Mesendoderm (in vitro differentiated cells): ENCODE results near the gene COLEC12.
"Not testable (repeated sequence)": the region's sequence is repeated elsewhere in the genome, so short reads cannot be mapped to it uniquely, and the experiment has no call there.

Source experiments
- DNase-seq: peaks from one replicate; pipeline ENCODE4 v3.0.0; 2013
- H2AK5ac ChIP-seq: 2 replicates; pipeline ENCODE4 v1.6.1; 2013; ENCODE audit warnings: low read length, inconsistent platforms
- H2BK120ac ChIP-seq: 2 replicates; pipeline ENCODE4 v1.6.1; 2013; ENCODE audit warnings: low read depth, mild to moderate bottlenecking, low read length, moderate library complexity, mixed read lengths
- H2BK15ac ChIP-seq: replicated peaks from 2 replicates; pipeline ENCODE4 v1.6.1; 2013; ENCODE audit warnings: low read depth, mild to moderate bottlenecking, moderate library complexity
- H2BK5ac ChIP-seq: 2 replicates; pipeline ENCODE4 v1.6.1; 2013; ENCODE audit warnings: low read length, inconsistent platforms
- H3K18ac ChIP-seq: 2 replicates; pipeline ENCODE4 v1.6.1; 2013; ENCODE audit warnings: mild to moderate bottlenecking, low read length, mixed read lengths
- H3K23ac ChIP-seq: one replicate; pipeline ENCODE4 v1.6.1; 2013; ENCODE audit warnings: low read length
- H3K27ac ChIP-seq: 2 replicates; pipeline ENCODE4 v1.5.1; 2013; ENCODE audit warnings: low read depth, mild to moderate bottlenecking, inconsistent platforms, low read length, moderate library complexity
- H3K27me3 ChIP-seq: 2 replicates; pipeline ENCODE4 v1.6.1; 2013; ENCODE audit warnings: low read length, control low read depth, mild to moderate bottlenecking, inconsistent platforms; ENCODE audit not compliant: insufficient read depth, poor library complexity
- H3K36me3 ChIP-seq: 2 replicates; pipeline ENCODE4 v1.6.1; 2013; ENCODE audit warnings: low read length, inconsistent platforms; ENCODE audit not compliant: control insufficient read depth, insufficient read depth
- H3K4ac ChIP-seq: one replicate; pipeline ENCODE4 v1.6.1; 2013; ENCODE audit warnings: low read depth, mild to moderate bottlenecking, low read length, moderate library complexity
- H3K4me1 ChIP-seq: 2 replicates; pipeline ENCODE4 v1.6.1; 2013; ENCODE audit warnings: low read depth, low read length, inconsistent platforms; ENCODE audit not compliant: control insufficient read depth
- H3K4me2 ChIP-seq: 2 replicates; pipeline ENCODE4 v1.6.1; 2013; ENCODE audit warnings: low read length
- H3K4me3 ChIP-seq: 2 replicates; pipeline ENCODE4 v1.5.1; 2013; ENCODE audit warnings: mild to moderate bottlenecking, low read length
- H3K56ac ChIP-seq: one replicate; pipeline ENCODE4 v1.6.1; 2013; ENCODE audit warnings: low read length
- H3K79me1 ChIP-seq: 2 replicates; pipeline ENCODE4 v1.6.1; 2013; ENCODE audit warnings: low read length, inconsistent platforms
- H3K79me2 ChIP-seq: 2 replicates; pipeline ENCODE4 v1.6.1; 2013; ENCODE audit warnings: mild to moderate bottlenecking, low read length; ENCODE audit not compliant: control insufficient read depth, insufficient read depth
- H3K9ac ChIP-seq: 2 replicates; pipeline ENCODE4 v1.6.1; 2013; ENCODE audit warnings: low read length, inconsistent platforms
- H4K5ac ChIP-seq: one replicate; pipeline ENCODE4 v1.6.1; 2013; ENCODE audit warnings: low read length
- H4K8ac ChIP-seq: one replicate; pipeline ENCODE4 v1.6.1; 2013; ENCODE audit warnings: low read depth, mild to moderate bottlenecking, control low read depth, low read length, moderate library complexity
- WGBS: extraction: QIAGEN DNeasy Blood & Tissue Kit; methylation state at CpG from one replicate; pipeline ENCODE4 v1.1.7; 2013; ENCODE audit warnings: low lambda C conversion rate, missing lambda C conversion rate; ENCODE audit not compliant: insufficient coverage; ENCODE audit errors: extremely low coverage; 5-methylcytosine and 5-hydroxymethylcytosine counted together

The COLEC12 gene

GRCh38 chr18:310042-310441, 190.5 kb downstream of the COLEC12 start:
- Histone ChIP-seq H3K9ac (no peak overlapping the region), H2BK120ac (no peak overlapping the region), H3K79me1 (no peaks in the 10 kb centered on the region), H3K18ac (no peak overlapping the region), H3K56ac (no peak overlapping the region), H3K27me3 (no peaks in the 10 kb centered on the region), H3K4ac (peak overlapping the region; percentile 81), H4K8ac (no peak overlapping the region), H2BK15ac (no peak overlapping the region), H4K5ac (no peak overlapping the region), H2AK5ac (no peak overlapping the region), H3K23ac (no peak overlapping the region), H2BK5ac (no peak overlapping the region), H3K36me3 (no peaks in the 10 kb centered on the region), H3K4me2 (no peak overlapping the region), H3K4me1 (peaks cover 17% of the 10 kb centered on the region), H3K4me3 (no peak overlapping the region), H3K79me2 (no peaks in the 10 kb centered on the region), H3K27ac (no peak overlapping the region)
- DNase-seq = no peak

- H3K79me1 ChIP-seq, H3K18ac ChIP-seq, H3K4me2 ChIP-seq, H3K4me3 ChIP-seq, H3K9ac ChIP-seq, H3K23ac ChIP-seq, H3K27me3 ChIP-seq, H4K8ac ChIP-seq, H3K79me2 ChIP-seq, H3K36me3 ChIP-seq, H4K5ac ChIP-seq, DNase-seq, H2BK15ac ChIP-seq: not testable (repeated sequence)
- H2BK5ac ChIP-seq = peak overlapping the region; percentile 70
- H3K4me1 ChIP-seq = peaks cover 24% of the 10 kb centered on the region
- H3K27ac ChIP-seq = peak overlapping the region; percentile 14
- WGBS = no CpG with 5 or more reads among the region's 4 CpGs
- H2BK120ac ChIP-seq = peak overlapping the region; percentile 30
- peak overlapping the region; percentile 76 for H2AK5ac ChIP-seq
- peak overlapping the region; percentile 74 for H3K56ac ChIP-seq
- peak overlapping the region; percentile 20 for H3K4ac ChIP-seq
These were observed 192.4 kb downstream of the COLEC12 start for GRCh38 chr18:308086-308485.

GRCh38 chr18:306608-307255, 193.8 kb downstream of the COLEC12 start:
- H4K5ac ChIP-seq = peak overlapping the region; percentile 5
- H3K36me3 ChIP-seq = no peaks in the 10 kb centered on the region
- H3K79me2 ChIP-seq = no peaks in the 10 kb centered on the region
- DNase-seq = peak; percentile 80
- peak overlapping the region; percentile 69 for H2BK5ac ChIP-seq
- H3K27me3 ChIP-seq = no peaks in the 10 kb centered on the region
- H3K4me1 ChIP-seq = peaks cover 24% of the 10 kb centered on the region
- H3K18ac ChIP-seq = peak overlapping the region; percentile 71
- no peak overlapping the region for H2BK15ac ChIP-seq
- H2AK5ac ChIP-seq = peak overlapping the region; percentile 44
- H3K4me2 ChIP-seq = no peak overlapping the region
- no peak overlapping the region for H3K4me3 ChIP-seq
- no peak overlapping the region for H3K23ac ChIP-seq
- WGBS = no CpG with 5 or more reads among the region's 7 CpGs
- H2BK120ac ChIP-seq = peak overlapping the region; percentile 86
- H3K27ac ChIP-seq = peak overlapping the region; percentile 92
- no peak overlapping the region for H4K8ac ChIP-seq
- peak overlapping the region; percentile 9 for H3K9ac ChIP-seq
- H3K56ac ChIP-seq = peak overlapping the region; percentile 74
- H3K79me1 ChIP-seq = no peaks in the 10 kb centered on the region
- no peak overlapping the region for H3K4ac ChIP-seq

GRCh38 chr18:305003-305501, 195.4 kb downstream of the COLEC12 start:
- Histone ChIP-seq H3K79me1 (no peaks in the 10 kb centered on the region), H2BK5ac (peak overlapping the region; percentile 95), H3K18ac (peak overlapping the region; percentile 31), H3K4me2 (no peak overlapping the region), H4K8ac (no peak overlapping the region), H3K27me3 (no peaks in the 10 kb centered on the region), H3K9ac (peak overlapping the region; percentile 49), H2BK120ac (peak overlapping the region; percentile 69), H3K36me3 (no peaks in the 10 kb centered on the region), H3K27ac (peak overlapping the region; percentile 42), H3K23ac (peak overlapping the region; percentile 12), H3K79me2 (no peaks in the 10 kb centered on the region), H4K5ac (peak overlapping the region; percentile 94), H2AK5ac (peak overlapping the region; percentile 96), H3K4me1 (peaks cover 24% of the 10 kb centered on the region), H3K4me3 (no peak overlapping the region), H2BK15ac (no peak overlapping the region), H3K4ac (peak overlapping the region; percentile 92), H3K56ac (peak overlapping the region; percentile 80)
- DNase-seq = peak; percentile 38
- WGBS = no CpG with 5 or more reads among the region's 6 CpGs

- H3K18ac ChIP-seq = peak overlapping the region; percentile 89
- no peaks in the 10 kb centered on the region for H3K79me1 ChIP-seq
- H4K8ac ChIP-seq = no peak overlapping the region
- no peak overlapping the region for H3K23ac ChIP-seq
- H2BK15ac ChIP-seq = no peak overlapping the region
- H3K27me3 ChIP-seq = no peaks in the 10 kb centered on the region
- no peak overlapping the region for H3K9ac ChIP-seq
- H3K4me3 ChIP-seq = no peak overlapping the region
- peak overlapping the region; percentile 74 for H2BK120ac ChIP-seq
- H3K79me2 ChIP-seq = no peaks in the 10 kb centered on the region
- H2BK5ac ChIP-seq = peak overlapping the region; percentile 25
- H3K4me1 ChIP-seq = peaks cover 24% of the 10 kb centered on the region
- H3K27ac ChIP-seq = no peak overlapping the region
- no peak overlapping the region for H4K5ac ChIP-seq
- peak overlapping the region; percentile 48 for H3K4ac ChIP-seq
- no peaks in the 10 kb centered on the region for H3K36me3 ChIP-seq
- peak overlapping the region; percentile 76 for H3K56ac ChIP-seq
- WGBS = no CpG with 5 or more reads among the region's 2 CpGs
- H3K4me2 ChIP-seq = no peak overlapping the region
- H2AK5ac ChIP-seq = no peak overlapping the region
- no peak for DNase-seq
These were observed 196.9 kb downstream of the COLEC12 start for GRCh38 chr18:303607-304006.

- H2BK120ac ChIP-seq = peak overlapping the region; percentile 74
- H3K4me2 ChIP-seq = no peak overlapping the region
- H3K79me2 ChIP-seq = no peaks in the 10 kb centered on the region
- H3K4me3 ChIP-seq = no peak overlapping the region
- peak overlapping the region; percentile 48 for H3K4ac ChIP-seq
- no peak overlapping the region for H3K56ac ChIP-seq
- H3K23ac ChIP-seq = no peak overlapping the region
- WGBS = no CpG with 5 or more reads among the region's 1 CpG
- H3K79me1 ChIP-seq = no peaks in the 10 kb centered on the region
- H3K9ac ChIP-seq = no peak overlapping the region
- no peaks in the 10 kb centered on the region for H3K36me3 ChIP-seq
- no peak overlapping the region for H4K8ac ChIP-seq
- no peak overlapping the region for H2BK5ac ChIP-seq
- H3K27ac ChIP-seq = peak overlapping the region; percentile 25
- H3K27me3 ChIP-seq = no peaks in the 10 kb centered on the region
- peaks cover 24% of the 10 kb centered on the region for H3K4me1 ChIP-seq
- peak overlapping the region; percentile 89 for H3K18ac ChIP-seq
- H2AK5ac ChIP-seq = no peak overlapping the region
- no peak for DNase-seq
- no peak overlapping the region for H2BK15ac ChIP-seq
- H4K5ac ChIP-seq = no peak overlapping the region
These were observed 197.5 kb downstream of the COLEC12 start for GRCh38 chr18:303011-303410.
